ENCODE data around the gene POLR2J. TPM values are rescaled to one million over a fixed set of nuclear protein-coding genes. Genes with fewer than 3 reads are reported as not detected.

POLR2J gene
- total RNA-seq, 4 donors from 2014 or later = 6.7 to 24.1 (median 19.9) TPM

DNA sequence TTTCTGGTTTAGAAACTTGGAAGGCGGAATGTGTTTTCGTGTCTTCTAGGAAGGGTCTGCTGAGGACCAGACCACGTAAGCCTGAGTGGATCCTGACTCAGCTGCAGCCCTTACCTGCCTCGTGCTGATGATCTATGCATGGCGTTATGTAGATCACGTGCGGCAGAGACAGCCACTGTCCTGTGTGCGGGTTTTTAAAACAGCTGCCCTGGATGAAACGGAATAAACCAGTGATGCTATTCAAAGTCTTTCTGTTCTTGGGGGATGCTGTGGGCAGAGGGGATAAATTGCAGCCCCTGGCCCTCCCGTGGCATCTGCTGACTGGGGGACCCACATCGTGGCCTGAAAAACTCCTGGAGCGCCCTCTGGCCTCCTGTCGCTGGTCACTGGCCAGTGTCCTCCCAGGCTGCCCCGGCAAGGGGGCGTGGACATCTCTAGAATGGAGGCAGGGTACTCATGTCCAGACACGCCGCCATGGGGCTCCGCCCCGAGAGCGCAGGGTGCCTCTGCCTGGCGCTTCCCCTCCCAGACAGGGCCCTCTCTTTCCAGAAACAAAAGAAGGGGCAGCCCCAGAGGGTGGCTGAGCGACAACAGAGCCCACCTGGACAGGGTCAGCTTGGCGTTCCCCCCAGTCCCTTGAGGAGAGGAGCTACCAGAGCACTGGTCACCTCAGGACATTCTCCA is 27.2 kb downstream of the POLR2J start:
- TF ChIP-seq EP300 (IDR thresholded peaks at IDR 0.05) (no peak), POLR2AphosphoS5 (IDR thresholded peaks at IDR 0.05) (no peak), POLR2A (IDR thresholded peaks at IDR 0.05) (no peak), CTCF (IDR thresholded peaks at IDR 0.05) (no peak)
- Histone ChIP-seq H3K27ac (no peak overlapping the region), H3K36me3 (peaks cover 0 to 41% of the 10 kb centered on the region in 2 donors), H3K27me3 (no peaks in the 10 kb centered on the region), H3K4me1 (no peaks in the 10 kb centered on the region), H3K9me3 (no peaks in the 10 kb centered on the region), H3K4me3 (no peak overlapping the region)
- ATAC-seq = peak; percentile 23
- WGBS, 2 donors (ENCODE audit: low coverage in 1 of 2) = 53 to 74% methylated on average over 3 to 7 of the region's 23 CpGs

DNA sequence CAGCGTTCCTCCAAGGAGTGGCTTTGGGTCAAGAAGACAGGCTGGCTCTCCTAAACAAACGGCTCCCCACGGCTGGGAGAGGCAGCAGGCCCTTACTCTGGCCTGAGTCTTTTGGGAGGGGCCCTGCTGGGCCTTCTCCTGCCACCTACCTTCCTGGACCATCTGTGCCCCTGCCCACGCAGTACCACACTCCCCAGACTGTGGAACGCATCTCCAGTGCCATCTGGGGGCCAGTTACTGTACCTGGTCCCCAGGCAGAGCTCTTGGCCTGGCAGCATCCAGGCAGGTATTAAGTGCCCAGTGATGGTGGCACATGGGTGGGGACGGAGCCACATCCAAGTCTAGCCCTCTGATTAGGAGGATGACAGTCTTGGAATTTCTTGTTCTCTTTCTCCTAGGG is 28.5 kb downstream of the POLR2J start:
- 47 to 71% methylated on average over 3 to 5 of the region's 6 CpGs for WGBS, 2 donors (ENCODE audit: low coverage in 1 of 2)

DNA sequence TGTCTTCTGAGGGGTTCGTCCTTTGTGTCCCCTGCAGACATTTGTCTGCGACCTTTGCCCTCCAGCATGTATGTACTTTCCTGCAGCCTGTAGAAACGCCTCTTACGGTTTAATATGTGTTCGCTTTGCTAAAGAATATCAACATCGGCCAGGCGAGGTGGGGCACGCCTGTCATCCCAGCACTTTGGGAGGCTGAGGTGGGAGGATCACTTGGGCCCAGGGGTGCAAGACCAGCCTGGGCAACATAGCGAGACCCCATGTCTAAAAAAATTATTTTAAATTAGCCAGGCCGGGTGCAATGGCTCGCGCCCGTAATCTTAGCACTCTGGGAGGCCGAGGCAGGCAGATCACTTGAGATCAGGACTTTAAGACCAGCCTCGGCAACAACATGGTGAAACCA is 29.6 kb downstream of the POLR2J start:
- no peak for ATAC-seq
- no peak overlapping the region for H3K27ac ChIP-seq
- WGBS, 2 donors (ENCODE audit: low coverage in 1 of 2) = 92 to 100% methylated on average over 3 to 4 of the region's 15 CpGs

More for the DNA sequence above, 28.5 kb downstream of the POLR2J start:
- no peaks in the 10 kb centered on the region for H3K4me1 ChIP-seq
- H3K27ac ChIP-seq = no peak overlapping the region
- H3K9me3 ChIP-seq = no peaks in the 10 kb centered on the region
- TF ChIP-seq CTCF (IDR thresholded peaks at IDR 0.05) (no peak), EP300 (IDR thresholded peaks at IDR 0.05) (no peak), POLR2AphosphoS5 (IDR thresholded peaks at IDR 0.05) (no peak), POLR2A (IDR thresholded peaks at IDR 0.05) (no peak)
- no peak overlapping the region for H3K4me3 ChIP-seq
- peaks cover 0 to 34% of the 10 kb centered on the region in 2 donors for H3K36me3 ChIP-seq
- H3K27me3 ChIP-seq = no peaks in the 10 kb centered on the region
- ATAC-seq = no peak

DNA sequence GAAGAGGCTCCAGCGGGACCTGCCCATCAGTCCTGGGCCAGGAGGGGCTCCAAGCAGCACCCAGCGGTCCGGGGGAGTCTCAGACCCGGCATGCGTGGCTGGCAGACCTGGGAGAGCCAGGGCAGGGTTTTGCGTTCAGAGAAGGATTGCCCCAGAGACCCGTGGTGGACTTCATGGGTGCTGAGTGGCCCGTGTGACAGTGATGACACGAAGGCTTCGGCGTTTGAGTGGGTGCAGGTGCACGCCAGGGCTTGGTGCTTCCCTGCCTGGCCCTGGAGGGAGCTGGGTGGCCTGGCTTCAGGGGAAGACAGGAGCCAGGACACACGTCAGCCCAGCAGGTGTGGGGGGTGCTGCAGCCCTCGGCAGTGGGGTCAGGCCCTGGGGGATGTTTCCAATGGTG is 31.4 kb downstream of the POLR2J start:
- Histone ChIP-seq H3K9me3 (no peaks in the 10 kb centered on the region), H3K27me3 (no peaks in the 10 kb centered on the region), H3K4me1 (no peaks in the 10 kb centered on the region), H3K27ac (no peak overlapping the region), H3K36me3 (peaks cover 0 to 29% of the 10 kb centered on the region in 2 donors), H3K4me3 (no peak overlapping the region)
- TF ChIP-seq CTCF (IDR thresholded peaks at IDR 0.05) = no peak
- no peak for TF ChIP-seq POLR2AphosphoS5 (IDR thresholded peaks at IDR 0.05)
- 93% methylated on average over 7 of the region's 14 CpGs; no CpG with 5 or more reads in 1 of the 2 donors for WGBS, 2 donors (ENCODE audit: low coverage in 1 of 2)
- ATAC-seq = no peak

More for the DNA sequence above, 29.6 kb downstream of the POLR2J start:
- Histone ChIP-seq H3K36me3 (peaks cover 0 to 29% of the 10 kb centered on the region in 2 donors), H3K27me3 (no peaks in the 10 kb centered on the region), H3K4me3 (no peak overlapping the region), H3K9me3 (no peaks in the 10 kb centered on the region), H3K4me1 (no peaks in the 10 kb centered on the region)
- TF ChIP-seq EP300 (IDR thresholded peaks at IDR 0.05) (no peak), CTCF (IDR thresholded peaks at IDR 0.05) (no peak), POLR2A (IDR thresholded peaks at IDR 0.05) (no peak), POLR2AphosphoS5 (IDR thresholded peaks at IDR 0.05) (no peak)

Data from gastroesophageal sphincter (tissue), 4 donors.